Thymus (tissue), 14 donors: ENCODE data around the gene GGTLC3. TPM values are rescaled to one million over a fixed set of nuclear protein-coding genes. Genes with fewer than 3 reads are reported as not detected.
"Not testable (repeated sequence)": the region's sequence is repeated elsewhere in the genome, so short reads cannot be mapped to it uniquely, and the experiment has no call there.

Source experiments
- DNase-seq, 9 donors: peaks; one replicate each; pipeline ENCODE4 v3.0.0-alpha.2; 2013; ENCODE audit warnings: low spot score in 9 of 9, low read depth in 6 of 9, missing footprints in 1 of 9
- H3K27ac ChIP-seq, 2 donors: one replicate each; pipeline ENCODE4 v1.5.1; 2013; ENCODE audit warnings: control low read depth in 1 of 2, low read depth in 1 of 2, low read length in 1 of 2, mild to moderate bottlenecking in 1 of 2, moderate library complexity in 1 of 2
- H3K27me3 ChIP-seq, 2 donors: one replicate each; pipeline ENCODE4 v1.5.1; 2013; ENCODE audit warnings: low read length in 1 of 2; ENCODE audit not compliant: control insufficient read depth in 2 of 2, insufficient read depth in 1 of 2
- H3K36me3 ChIP-seq, 2 donors: one replicate each; pipeline ENCODE4 v1.5.1; 2013; ENCODE audit warnings: low read length in 1 of 2, mild to moderate bottlenecking in 1 of 2, moderate library complexity in 1 of 2; ENCODE audit not compliant: control insufficient read depth in 2 of 2, insufficient read depth in 2 of 2
- H3K4me1 ChIP-seq, 2 donors: one replicate each; pipeline ENCODE4 v1.5.1; 2013; ENCODE audit warnings: low read length in 2 of 2; ENCODE audit not compliant: control insufficient read depth in 2 of 2, insufficient read depth in 2 of 2
- H3K4me3 ChIP-seq, 2 donors: one replicate each; pipeline ENCODE4 v1.5.1; 2013; ENCODE audit warnings: low read length in 2 of 2, control low read depth in 1 of 2, mild to moderate bottlenecking in 1 of 2
- H3K9me3 ChIP-seq, 2 donors: one replicate each; pipeline ENCODE4 v1.5.1; 2013; ENCODE audit warnings: low read length in 1 of 2, mild to moderate bottlenecking in 1 of 2; ENCODE audit not compliant: control insufficient read depth in 2 of 2, insufficient read depth in 1 of 2
- WGBS: extraction: QIAGEN DNeasy Blood & Tissue Kit; methylation state at CpG from one replicate; pipeline ENCODE4 v1.1.7; 2013; 5-methylcytosine and 5-hydroxymethylcytosine counted together
- long read RNA-seq, 10 donors: transcript quantifications; one replicate each; lab custom pipeline, GENCODE V29; 2026
- polyA plus RNA-seq: library from polyadenylated mRNA; stranded (reverse); fragments of 200-250 nt; gene quantifications from one replicate; pipeline ENCODE4 v1.2.3, GENCODE V29; 2013
- total RNA-seq: library from RNA; stranded (reverse); fragments of 120-200 nt; gene quantifications from one replicate; pipeline ENCODE4 v1.2.4, GENCODE V29; 2013
- donor health status: healthy.

Gene GGTLC3
- total RNA-seq (not detected), polyA plus RNA-seq (0.07 TPM)
- long read RNA-seq, donor 1, result 0 reads
- long read RNA-seq, donor 2, result 0 reads
- long read RNA-seq, donor 3, result 0 reads
- long read RNA-seq, donor 4, result 0 reads
- long read RNA-seq, donor 5, result 0 reads
- long read RNA-seq, donor 6, result 0 reads
- long read RNA-seq, donor 7, result 0 reads
- long read RNA-seq, donor 8, result 0 reads
- long read RNA-seq, donor 9, result 0 reads
- long read RNA-seq, donor 10, result 0 reads

- H3K27ac ChIP-seq, H3K4me3 ChIP-seq, H3K36me3 ChIP-seq, H3K27me3 ChIP-seq, H3K9me3 ChIP-seq, H3K4me1 ChIP-seq, DNase-seq: not testable (repeated sequence)
- WGBS, result no CpG with 5 or more reads among the region's 5 CpGs
Observed at GRCh38 chr22:18518061-18518460, at the start of gene GGTLC3. GGTLC3 (minus strand) TSS chr22:18518161; CDS start chr22:18517897, 264 bp downstream.

GRCh38 chr22:18560099-18560974 is 42.4 kb upstream of the GGTLC3 start:
- not testable (repeated sequence) for DNase-seq, H3K36me3 ChIP-seq, H3K4me3 ChIP-seq, H3K27ac ChIP-seq, H3K9me3 ChIP-seq, H3K27me3 ChIP-seq, H3K4me1 ChIP-seq
- WGBS, result no CpG with 5 or more reads among the region's 16 CpGs

DNA sequence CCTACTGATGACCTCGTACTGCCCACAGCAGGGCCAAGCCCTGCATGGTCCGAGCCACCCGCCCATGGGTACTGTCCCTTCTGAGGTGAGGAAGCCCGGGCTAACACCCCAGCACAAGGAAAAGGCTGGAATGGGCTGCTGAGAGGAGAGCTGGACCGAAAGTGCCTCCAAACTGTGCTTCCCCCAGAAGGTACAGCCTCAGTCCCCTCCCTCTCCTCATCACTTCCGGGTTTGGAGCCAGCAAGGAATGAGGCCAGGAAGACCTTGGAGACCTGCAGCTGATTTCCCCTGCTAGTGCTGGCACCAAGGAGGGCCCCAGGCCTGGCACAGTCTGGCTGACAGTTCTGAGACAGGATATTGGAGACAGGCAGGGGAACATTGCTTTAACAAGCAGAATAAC is 41.0 kb upstream of the GGTLC3 start:
- H3K4me1 ChIP-seq, H3K36me3 ChIP-seq, H3K27ac ChIP-seq, H3K27me3 ChIP-seq, DNase-seq, H3K9me3 ChIP-seq, H3K4me3 ChIP-seq: not testable (repeated sequence)
- WGBS, result no CpG with 5 or more reads among the region's 6 CpGs

GRCh38 chr22:18558516-18558915 is 40.6 kb upstream of the GGTLC3 start:
- H3K4me1 ChIP-seq, H3K9me3 ChIP-seq, H3K36me3 ChIP-seq, H3K4me3 ChIP-seq, H3K27me3 ChIP-seq, DNase-seq, H3K27ac ChIP-seq: not testable (repeated sequence)
- WGBS, result no CpG with 5 or more reads among the region's 4 CpGs

DNA sequence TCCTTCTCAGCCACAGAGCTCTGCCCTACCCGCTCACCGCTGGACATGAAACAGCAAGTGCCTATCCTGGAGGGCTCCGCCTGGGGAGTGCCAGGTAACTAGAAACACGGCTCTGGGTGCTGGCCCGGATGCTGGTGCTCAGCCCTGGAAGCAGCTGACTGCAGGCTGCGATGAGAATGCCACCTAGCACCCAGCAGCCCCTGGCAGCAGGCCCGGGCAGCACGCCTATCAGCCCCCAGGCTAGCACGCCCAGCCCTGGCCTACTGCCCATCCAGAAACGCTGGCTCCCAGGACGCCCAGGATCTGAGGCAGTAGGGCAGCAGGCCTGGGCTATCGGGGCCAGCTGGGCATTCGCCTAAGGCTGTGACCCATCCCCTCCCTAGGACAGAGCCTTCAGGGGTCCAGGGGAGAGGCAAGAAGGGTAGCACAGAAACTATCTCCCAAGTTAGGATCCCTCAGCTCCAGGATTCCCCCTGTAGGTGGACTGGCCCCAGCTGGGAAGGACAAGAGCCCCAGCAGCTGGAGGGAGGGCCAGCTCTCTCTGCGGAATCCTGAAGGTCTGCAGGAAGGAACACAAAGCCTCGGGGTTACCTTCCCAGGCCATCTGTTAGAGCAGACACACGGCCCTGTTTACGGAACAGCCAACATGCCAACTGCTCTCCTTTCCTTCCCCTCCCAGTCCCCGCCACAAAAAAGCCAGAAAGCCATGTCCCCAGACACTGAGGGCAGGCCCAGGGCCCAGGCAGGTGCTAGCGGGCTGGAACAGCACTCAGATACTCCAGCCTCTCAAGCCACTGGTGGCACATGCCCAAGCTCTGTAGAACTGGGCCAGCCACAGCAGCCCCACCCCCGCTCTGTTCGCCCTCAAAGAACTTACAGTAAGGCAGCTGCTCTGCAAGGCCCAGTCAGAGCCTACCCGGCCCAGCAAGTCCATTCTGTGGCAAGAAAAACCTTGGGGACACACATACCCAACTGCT is 36.6 kb upstream of the GGTLC3 start:
- not testable (repeated sequence) for DNase-seq
- no CpG with 5 or more reads among the region's 22 CpGs for WGBS

DNA sequence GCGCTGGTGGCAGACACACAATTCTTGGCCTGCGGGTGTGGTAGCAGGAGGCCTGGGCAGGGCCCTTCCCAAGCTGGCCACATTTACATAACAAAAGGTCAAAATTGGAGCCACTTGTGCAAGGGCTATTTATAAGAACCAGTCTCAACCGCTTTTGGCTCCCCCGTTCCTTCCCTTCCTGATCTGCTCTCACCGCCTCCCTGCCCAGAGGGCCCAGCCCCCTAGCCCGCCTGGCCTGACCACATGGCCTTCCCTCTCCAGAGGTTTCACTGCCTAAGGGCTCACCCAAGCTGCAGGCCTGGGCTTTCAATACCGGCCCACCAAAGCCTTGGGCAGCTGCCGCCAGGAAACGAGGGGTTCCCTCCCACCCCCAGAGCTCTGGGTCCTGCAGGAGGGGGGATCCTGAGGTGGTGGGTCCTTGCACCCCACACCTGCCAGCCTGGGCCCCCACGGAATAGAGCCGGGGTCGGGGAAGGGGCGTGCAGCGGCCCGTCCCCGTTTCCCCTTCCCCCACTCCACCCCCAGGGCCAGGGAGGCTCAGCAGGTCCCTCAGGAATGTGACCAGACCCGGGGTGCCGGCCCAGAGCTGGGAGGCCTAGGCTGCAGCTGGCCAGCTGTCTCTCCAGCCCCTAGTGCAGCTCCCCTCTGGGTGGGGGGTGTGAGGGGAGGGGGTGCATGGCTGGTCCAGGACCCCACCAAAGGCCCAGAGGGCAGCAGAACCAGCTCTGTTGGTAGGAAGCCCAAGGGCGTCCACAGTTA is 35.1 kb upstream of the GGTLC3 start:
- H3K9me3 ChIP-seq, H3K4me1 ChIP-seq, H3K36me3 ChIP-seq, DNase-seq, H3K27ac ChIP-seq, H3K27me3 ChIP-seq, H3K4me3 ChIP-seq: not testable (repeated sequence)
- 100% methylated on average over 2 of the region's 19 CpGs for WGBS

More for the DNA sequence above, 36.6 kb upstream of the GGTLC3 start:
- H3K36me3 ChIP-seq, H3K4me1 ChIP-seq, H3K9me3 ChIP-seq, H3K27me3 ChIP-seq, H3K27ac ChIP-seq, H3K4me3 ChIP-seq: not testable (repeated sequence)

- H3K4me3 ChIP-seq, H3K36me3 ChIP-seq, H3K9me3 ChIP-seq, H3K27ac ChIP-seq, H3K27me3 ChIP-seq, H3K4me1 ChIP-seq, DNase-seq: not testable (repeated sequence)
- 89% methylated on average over 2 of the region's 7 CpGs for WGBS
Observed at GRCh38 chr22:18551046-18551445, 33.1 kb upstream of the GGTLC3 start.

GRCh38 chr22:18549458-18550179 is 31.7 kb upstream of the GGTLC3 start:
- H3K9me3 ChIP-seq, H3K4me1 ChIP-seq, H3K27me3 ChIP-seq, H3K27ac ChIP-seq, H3K36me3 ChIP-seq, H3K4me3 ChIP-seq, DNase-seq: not testable (repeated sequence)
- WGBS, result 87% methylated on average over 8 of the region's 13 CpGs
